ENCODE data around the gene ZSCAN5A.
"Not testable (repeated sequence)": the region's sequence is repeated elsewhere in the genome, so short reads cannot be mapped to it uniquely, and the experiment has no call there.

ZSCAN5A gene

GRCh38 chr19:56314018-56314380 is 640 bp downstream of the ZSCAN5A start:
- DNase-seq, result peak; percentile 28

DNA sequence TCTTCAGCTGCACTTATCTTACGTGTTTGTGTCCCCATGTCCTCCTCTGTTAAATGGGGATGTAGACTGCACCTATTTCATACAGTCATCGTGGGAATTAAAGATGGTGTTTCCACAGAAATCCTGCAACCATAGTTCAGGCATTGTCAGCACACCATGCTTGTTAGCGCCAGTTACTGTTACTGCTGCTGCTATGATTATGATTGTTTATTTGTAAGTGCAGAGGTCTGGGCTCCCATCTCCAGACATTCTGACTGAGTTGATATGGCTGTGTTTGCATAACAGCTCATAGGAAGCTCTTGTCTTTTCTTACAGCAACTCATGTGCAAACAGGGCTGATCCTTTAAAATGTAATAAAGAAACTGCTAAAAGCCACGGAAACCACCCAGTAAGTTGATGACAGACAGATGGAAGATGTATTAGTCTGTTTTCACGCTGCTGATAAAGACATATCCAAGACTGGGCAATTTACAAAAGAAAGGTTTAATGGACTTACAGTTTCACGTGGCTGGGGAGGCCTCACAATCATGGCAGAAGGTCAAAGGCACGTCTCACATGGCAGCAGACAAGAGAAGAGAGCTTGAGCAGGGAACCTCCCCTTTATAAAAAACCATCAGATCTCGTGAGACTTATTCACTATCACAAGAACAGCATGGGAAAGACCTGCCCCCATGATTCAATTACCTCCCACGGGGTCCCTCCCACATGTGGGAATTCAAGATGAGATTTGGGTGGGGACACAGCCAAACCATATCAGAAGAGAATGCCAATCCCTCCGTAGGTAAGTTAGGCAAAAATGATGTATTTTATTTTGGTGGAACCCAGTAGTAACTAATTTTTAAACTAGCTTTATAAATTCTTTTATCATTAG is 1.6 kb downstream of the ZSCAN5A start:
- DNase-seq, result no peak

DNA sequence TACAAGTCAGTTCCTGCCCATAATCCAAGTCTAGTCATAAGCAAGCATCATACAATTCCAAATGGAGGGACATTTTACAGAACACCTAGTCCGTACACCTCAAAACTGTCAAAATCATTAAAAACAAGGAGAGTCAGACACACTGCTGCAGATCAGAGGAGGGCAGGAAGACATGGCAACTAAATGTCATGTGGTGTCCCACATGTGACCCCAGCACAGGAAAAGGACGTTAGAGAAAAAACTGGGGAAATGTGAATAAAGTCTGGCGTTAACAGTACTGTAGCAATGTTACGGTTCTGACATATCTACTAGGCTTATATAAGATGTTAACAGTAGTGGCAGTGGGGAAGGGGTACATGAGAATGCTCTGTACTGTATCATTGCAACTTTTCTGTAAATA is 2.3 kb downstream of the ZSCAN5A start:
- no peak for DNase-seq

- no peak for DNase-seq
These were observed 4.2 kb downstream of the ZSCAN5A start for GRCh38 chr19:56310462-56310861.

DNA sequence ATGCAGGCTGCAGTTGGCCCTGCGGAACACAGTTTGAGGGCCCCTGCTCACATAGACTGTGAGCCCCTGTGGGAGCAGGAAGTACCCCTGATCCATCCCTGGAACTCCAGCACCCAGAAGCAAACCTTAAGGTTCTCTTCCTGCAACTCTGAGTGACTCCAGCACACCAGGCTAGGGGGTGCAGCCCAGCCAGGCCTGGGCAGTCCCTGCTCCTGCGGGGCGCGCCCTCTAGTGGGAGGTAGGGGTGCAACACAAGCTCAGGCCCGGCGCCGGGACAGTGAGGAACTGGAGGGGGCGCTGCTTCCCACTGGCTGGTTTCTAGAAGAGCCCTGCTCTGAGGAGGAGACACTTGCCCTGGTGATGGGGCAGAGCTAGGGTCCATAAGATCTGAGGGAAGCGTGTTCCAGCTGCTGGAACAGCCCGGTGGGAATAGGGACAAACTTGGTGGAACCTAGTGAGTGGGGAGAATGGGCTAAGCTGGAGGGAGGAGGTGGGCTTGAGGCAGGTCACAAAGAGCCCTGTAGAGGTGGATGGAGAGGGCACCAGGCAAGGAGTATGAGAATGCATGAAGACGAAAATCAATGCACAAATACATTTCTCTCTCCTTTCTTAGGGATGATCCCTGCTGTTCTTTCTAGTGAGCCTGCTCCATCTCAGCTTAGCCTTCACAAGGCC is 5.0 kb downstream of the ZSCAN5A start:
- peak; percentile 3 for DNase-seq

GRCh38 chr19:56308792-56309191 is 5.8 kb downstream of the ZSCAN5A start:
- DNase-seq, result no peak

- DNase-seq, result not testable (repeated sequence)
These were observed 7.6 kb downstream of the ZSCAN5A start for GRCh38 chr19:56307062-56307461.

GRCh38 chr19:56306016-56306415 is 8.6 kb downstream of the ZSCAN5A start:
- no peak for DNase-seq

GRCh38 chr19:56304243-56304642 is 10.4 kb downstream of the ZSCAN5A start:
- no peak for DNase-seq

- no peak for DNase-seq
These were observed 12.6 kb downstream of the ZSCAN5A start for GRCh38 chr19:56301886-56302620.

DNA sequence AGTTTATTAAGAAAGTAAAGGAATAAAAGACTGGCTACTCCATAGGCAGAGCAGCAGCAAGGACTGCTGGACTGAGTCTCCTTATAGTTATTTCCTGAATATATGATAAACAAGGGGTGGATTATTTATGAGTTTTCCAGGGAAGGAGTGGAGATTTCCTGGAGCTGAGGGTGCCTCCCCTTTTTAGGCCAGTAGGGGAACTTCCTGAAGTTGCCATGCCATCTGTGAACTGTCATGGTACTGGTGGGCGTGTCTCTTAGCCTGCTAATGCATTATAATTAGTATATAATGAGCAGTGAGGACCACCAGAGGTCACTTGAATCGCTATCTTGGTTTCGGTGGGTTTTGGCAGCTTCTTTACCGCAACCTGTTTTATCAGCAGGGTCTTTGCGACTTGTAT is 13.5 kb downstream of the ZSCAN5A start:
- no peak for DNase-seq

DNA sequence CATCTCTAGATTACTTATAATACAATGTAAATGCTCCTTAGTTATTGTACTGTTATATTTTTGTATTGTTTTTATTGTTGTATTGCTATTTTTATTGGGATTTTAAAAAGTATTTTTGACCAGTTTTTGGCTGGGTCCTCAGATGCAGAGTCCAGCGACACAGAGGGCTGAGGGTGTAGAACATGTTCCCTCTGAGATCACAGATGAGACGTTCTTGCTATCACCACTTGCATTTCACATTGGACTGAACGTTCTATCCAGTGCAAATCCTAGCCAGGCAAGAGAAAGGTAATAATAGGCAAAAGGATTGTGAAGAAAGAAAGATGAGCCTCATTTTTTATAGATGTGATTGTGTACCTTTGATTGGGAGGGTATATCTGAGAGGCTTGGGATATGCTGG is 15.0 kb downstream of the ZSCAN5A start:
- DNase-seq, result no peak

DNA sequence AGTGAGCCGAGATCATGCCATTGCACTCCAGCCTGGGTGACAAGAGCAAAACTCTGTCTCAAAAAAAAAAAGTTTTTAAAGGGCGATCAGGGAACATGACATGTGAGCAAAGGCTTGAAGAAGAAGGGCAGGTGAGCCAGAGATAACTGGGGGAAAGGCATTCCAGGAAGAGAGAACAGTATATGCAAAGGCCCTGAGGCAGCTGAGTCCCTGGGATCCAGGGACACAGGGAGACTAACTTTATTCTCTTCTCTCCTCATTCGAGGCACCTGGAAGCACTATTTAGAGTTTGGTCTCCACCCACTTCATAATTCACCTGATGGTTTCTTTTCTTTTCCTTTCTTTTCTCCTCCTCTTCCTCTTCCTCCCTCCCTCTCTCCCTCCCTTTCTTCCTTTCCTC is 17.6 kb downstream of the ZSCAN5A start:
- no peak for DNase-seq

GRCh38 chr19:56295531-56296455 is 18.8 kb downstream of the ZSCAN5A start:
- no peak for DNase-seq

- peak; percentile 93 for DNase-seq
These were observed 20.1 kb downstream of the ZSCAN5A start for GRCh38 chr19:56294549-56294948.

DNA sequence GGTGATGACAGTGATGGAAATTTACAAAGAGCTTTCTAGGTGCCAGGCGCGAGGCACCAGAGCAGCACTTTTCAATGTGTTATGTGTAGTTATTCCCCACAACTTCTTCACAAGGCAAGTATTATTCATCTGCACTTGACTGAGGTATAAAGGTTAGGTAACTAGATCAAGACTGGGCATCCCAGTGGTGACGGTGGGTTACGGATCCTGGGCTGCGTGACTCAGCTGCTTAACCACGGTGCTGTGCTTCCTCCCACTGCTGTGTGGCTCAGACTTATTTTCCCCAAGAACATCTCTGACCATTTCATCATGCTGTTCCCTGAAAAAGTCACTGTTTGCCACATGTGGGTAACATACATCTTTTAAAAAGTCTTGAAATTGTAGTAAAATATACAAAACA is 22.8 kb downstream of the ZSCAN5A start:
- no peak for DNase-seq

GRCh38 chr19:56290104-56290503 is 24.5 kb downstream of the ZSCAN5A start:
- no peak for DNase-seq

GRCh38 chr19:56284746-56285145 is 29.9 kb downstream of the ZSCAN5A start:
- no peak for DNase-seq

DNA sequence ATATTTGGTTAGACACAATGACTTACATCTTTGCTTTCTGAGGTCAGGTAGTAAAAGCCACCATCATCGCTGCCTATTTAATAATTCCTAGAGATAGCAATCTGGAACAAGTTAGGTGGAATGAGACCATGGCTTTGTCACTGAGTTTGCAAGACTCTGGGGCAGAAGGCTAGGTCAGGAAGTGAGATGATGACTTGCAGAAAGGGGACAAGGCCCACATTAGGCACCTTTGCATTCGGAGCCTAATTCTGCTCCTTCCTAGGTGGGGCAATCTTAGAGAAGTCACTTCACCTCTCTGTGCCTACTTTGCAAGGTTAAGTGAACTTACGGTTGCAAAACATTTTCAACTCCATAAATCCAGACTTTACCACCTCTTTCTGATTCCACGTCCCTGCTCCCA is 31.8 kb downstream of the ZSCAN5A start:
- DNase-seq, result no peak

DNA sequence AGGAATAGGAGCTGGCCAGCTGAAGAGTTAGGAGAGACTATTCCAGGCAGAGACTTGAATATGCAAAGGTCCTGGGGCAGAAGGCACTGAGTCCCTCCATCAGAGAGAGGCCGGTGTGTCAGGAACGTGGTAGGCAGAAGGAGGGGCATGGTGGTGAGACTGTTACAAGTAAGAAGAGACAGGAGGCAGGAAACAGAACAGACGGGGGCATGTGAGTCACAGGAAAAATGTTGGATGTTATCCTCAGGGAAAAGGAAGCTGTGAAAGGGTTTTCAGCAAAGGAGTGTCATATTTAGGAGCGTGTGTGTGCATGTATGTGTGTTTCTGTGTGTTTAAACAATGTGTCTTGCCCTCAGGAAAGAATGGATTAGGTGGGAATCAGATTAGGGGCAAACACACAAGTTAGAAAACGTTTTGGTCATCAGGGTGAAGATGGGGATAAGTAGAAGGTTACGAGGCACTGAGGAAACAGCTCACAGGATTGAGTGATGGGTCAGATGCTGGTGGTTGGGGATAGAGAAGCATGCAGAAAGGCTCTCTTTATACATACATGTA is 41.0 kb downstream of the ZSCAN5A start:
- no peak for DNase-seq

GRCh38 chr19:56272161-56272798 is 42.4 kb downstream of the ZSCAN5A start, which contains the start of gene EDDM13:
EDDM13 (plus strand) TSS chr19:56272748; CDS start chr19:56272835, 87 bp downstream.
- no peak for DNase-seq

GRCh38 chr19:56271151-56271550 is 43.5 kb downstream of the ZSCAN5A start:
- no peak for DNase-seq

Measured in NCI-H345 (cell line).